Measurements from ENCODE around the gene HOXC10. TPM values are rescaled to one million over a fixed set of nuclear protein-coding genes. Genes with fewer than 3 reads are reported as not detected.
A peak's percentile ranks its signal among the peaks of the same experiment; 100 is the strongest.

Gene HOXC10
- total RNA-seq, 1 experiment from 2014 or later = 154 TPM

DNA sequence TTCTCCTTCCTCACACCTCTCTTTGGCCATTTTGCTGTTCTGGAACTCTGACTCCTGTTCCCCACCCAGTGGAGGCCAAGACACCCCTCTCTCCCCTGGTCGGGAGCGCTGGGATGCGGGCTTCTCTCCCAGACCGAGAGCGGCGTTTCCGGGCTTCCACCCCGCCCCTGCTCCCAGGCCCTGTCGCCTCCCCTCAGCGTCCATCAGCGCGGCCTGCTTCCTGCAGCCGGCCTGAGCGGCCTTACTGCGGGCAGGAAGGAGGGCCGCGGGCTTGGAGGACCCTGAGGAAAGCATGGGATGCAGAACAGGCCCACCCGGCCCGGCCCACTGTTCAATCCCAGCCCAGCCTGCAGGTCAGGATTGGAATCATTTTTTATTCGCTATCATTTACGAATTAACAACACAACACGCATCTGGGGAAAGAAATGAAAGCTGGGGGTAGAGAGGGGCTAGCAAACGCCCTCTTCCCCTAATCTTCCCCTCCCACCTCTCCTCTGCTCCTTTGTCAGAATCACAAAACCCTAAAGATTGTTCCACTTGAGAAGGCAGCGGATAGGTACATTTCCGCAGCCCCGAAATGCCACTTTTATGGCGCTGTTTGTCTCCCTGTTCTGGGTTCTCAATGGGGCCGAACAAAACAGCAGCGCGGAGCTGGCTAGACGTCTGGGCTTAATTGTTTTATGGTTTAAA, 20.0 kb downstream of the HOXC10 start:
- in situ Hi-C loops (cut with HindIII; ENCODE audit: low pct_unique_long_range_greater_than_20kb, low sequenced_read_pairs) = no loop called here

DNA sequence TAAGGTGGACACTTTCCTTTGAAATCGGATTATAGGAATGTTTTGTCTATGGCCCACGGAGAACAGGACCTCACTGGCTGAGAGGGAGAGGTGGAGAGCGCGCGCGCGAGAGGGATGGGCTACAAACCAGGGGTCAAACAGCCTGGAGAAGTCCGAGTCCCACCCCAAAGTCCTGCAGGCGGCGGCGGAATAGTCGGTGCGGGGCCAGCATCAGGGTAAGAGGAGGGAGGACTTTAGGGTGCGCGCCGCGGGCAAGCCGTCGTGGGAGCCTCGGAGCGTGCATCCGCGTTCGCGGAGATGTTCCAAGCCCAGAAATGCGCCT, 20.5 kb downstream of the HOXC10 start:
- H3K4me3 ChIP-seq (ENCODE audit: low read depth in 2 of 2, low read length in 2 of 2) = peak overlapping the region; percentile 47 to 66

More for the DNA sequence above, 20.0 kb downstream of the HOXC10 start:
- Histone ChIP-seq H3K9me3 (ENCODE audit: control insufficient read depth, insufficient read depth, low read depth, low read length) (no peaks in the 10 kb centered on the region), H3K27ac (ENCODE audit: low read length) (peak overlapping the region; percentile 99), H3K36me3 (ENCODE audit: control insufficient read depth, insufficient read depth, low read length) (peaks cover 3% of the 10 kb centered on the region), H3K4me1 (ENCODE audit: control insufficient read depth, insufficient read depth, low read length) (peaks cover 44% of the 10 kb centered on the region), H3K4me3 (ENCODE audit: low read depth in 2 of 2, low read length in 2 of 2) (peak overlapping the region; percentile 47 to 66), H3K27me3 (ENCODE audit: control insufficient read depth, insufficient read depth, low read length) (no peaks in the 10 kb centered on the region)
- ChIA-PET CTCF (interaction anchor here (0.6 to 1.1 kb wide), 2 partner anchors 12 to 196 kb away, joined by 3 to 7 read pairs; no protein-coding TSS in a partner anchor), POLR2A (interaction anchor here (0.7 kb wide), 1 partner anchor 187 kb away, joined by 7 read pairs; no protein-coding TSS in a partner anchor)
- peak; percentile 11 for ATAC-seq
- intact Hi-C loops (cut with micrococcal nuclease; ENCODE audit: unreplicated experiment) = no loop called here
- TF ChIP-seq SIN3A (IDR thresholded peaks at IDR 0.05; ENCODE audit: borderline replicate concordance, insufficient read depth, low read depth, low read length) = 0 out of 2 replicates have a peak, but pooled peaks have one; percentile 23
- TF ChIP-seq, protein P1, sequence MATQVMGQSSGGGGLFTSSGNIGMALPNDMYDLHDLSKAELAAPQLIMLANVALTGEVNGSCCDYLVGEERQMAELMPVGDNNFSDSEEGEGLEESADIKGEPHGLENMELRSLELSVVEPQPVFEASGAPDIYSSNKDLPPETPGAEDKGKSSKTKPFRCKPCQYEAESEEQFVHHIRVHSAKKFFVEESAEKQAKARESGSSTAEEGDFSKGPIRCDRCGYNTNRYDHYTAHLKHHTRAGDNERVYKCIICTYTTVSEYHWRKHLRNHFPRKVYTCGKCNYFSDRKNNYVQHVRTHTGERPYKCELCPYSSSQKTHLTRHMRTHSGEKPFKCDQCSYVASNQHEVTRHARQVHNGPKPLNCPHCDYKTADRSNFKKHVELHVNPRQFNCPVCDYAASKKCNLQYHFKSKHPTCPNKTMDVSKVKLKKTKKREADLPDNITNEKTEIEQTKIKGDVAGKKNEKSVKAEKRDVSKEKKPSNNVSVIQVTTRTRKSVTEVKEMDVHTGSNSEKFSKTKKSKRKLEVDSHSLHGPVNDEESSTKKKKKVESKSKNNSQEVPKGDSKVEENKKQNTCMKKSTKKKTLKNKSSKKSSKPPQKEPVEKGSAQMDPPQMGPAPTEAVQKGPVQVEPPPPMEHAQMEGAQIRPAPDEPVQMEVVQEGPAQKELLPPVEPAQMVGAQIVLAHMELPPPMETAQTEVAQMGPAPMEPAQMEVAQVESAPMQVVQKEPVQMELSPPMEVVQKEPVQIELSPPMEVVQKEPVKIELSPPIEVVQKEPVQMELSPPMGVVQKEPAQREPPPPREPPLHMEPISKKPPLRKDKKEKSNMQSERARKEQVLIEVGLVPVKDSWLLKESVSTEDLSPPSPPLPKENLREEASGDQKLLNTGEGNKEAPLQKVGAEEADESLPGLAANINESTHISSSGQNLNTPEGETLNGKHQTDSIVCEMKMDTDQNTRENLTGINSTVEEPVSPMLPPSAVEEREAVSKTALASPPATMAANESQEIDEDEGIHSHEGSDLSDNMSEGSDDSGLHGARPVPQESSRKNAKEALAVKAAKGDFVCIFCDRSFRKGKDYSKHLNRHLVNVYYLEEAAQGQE (IDR thresholded peaks at IDR 0.05; ENCODE audit: insufficient read depth in 1 of 2, low read depth in 2 of 2, low read length in 1 of 2) = no peak
- no peak for DNase-seq (ENCODE audit: low read depth, low spot score)
- BruUV-seq (replicated peaks) = no TSS peak

More for the DNA sequence above, 20.5 kb downstream of the HOXC10 start:
- in situ Hi-C loops (cut with HindIII; ENCODE audit: low pct_unique_long_range_greater_than_20kb, low sequenced_read_pairs) (no loop called here), intact Hi-C loops (cut with micrococcal nuclease; ENCODE audit: unreplicated experiment) (no loop called here)
- ATAC-seq = peak; percentile 18
- H3K36me3 ChIP-seq (ENCODE audit: control insufficient read depth, insufficient read depth, low read length) = peaks cover 3% of the 10 kb centered on the region; the same call in 1 of the 2 replicates
- peaks cover 44% of the 10 kb centered on the region for H3K4me1 ChIP-seq (ENCODE audit: control insufficient read depth, insufficient read depth, low read length)
- no peaks in the 10 kb centered on the region for H3K9me3 ChIP-seq (ENCODE audit: control insufficient read depth, insufficient read depth, low read depth, low read length)
- peak overlapping the region; percentile 99 for H3K27ac ChIP-seq (ENCODE audit: low read length)
- no peak for TF ChIP-seq POLR2AphosphoS5 (IDR thresholded peaks at IDR 0.05; ENCODE audit: low read depth, low read length)
- TF ChIP-seq, protein P1 (IDR thresholded peaks at IDR 0.05; ENCODE audit: insufficient read depth in 1 of 2, low read depth in 2 of 2, low read length in 1 of 2) = no peak
- TF ChIP-seq TCF7L2 (IDR thresholded peaks at IDR 0.05; ENCODE audit: low read depth, low read length) = 0 out of 2 replicates have a peak, but pooled peaks have one; percentile 17
- TF ChIP-seq SIN3A (IDR thresholded peaks at IDR 0.05; ENCODE audit: borderline replicate concordance, insufficient read depth, low read depth, low read length) = no peak
- BruUV-seq (replicated peaks) = no TSS peak
- ChIA-PET POLR2A (interaction anchor here (0.5 to 0.7 kb wide), 2 partner anchors 50 to 186 kb away, joined by 3 to 7 read pairs; no protein-coding TSS in a partner anchor), CTCF (interaction anchor here (0.6 to 1.1 kb wide), 6 partner anchors 12 to 253 kb away, joined by 3 to 7 read pairs (median 3); no protein-coding TSS in a partner anchor)
- H3K27me3 ChIP-seq (ENCODE audit: control insufficient read depth, insufficient read depth, low read length) = no peaks in the 10 kb centered on the region
- DNase-seq (ENCODE audit: low read depth, low spot score) = no peak

Measured in Panc1 (cell line).